Naive B cell (primary cell): Measurements from ENCODE around the gene APCDD1L. TPM values are rescaled to one million over a fixed set of nuclear protein-coding genes. Genes with fewer than 3 reads are reported as not detected.

Source experiments
- polyA plus RNA-seq, 6 donors: library from polyadenylated mRNA; unstranded; fragments of 300-500 nt; fragmentation: Illumina TruSeq; gene quantifications; one replicate each; pipeline ENCODE4 v1.2.3, GENCODE V29; 2021; ENCODE audit warnings: low read depth in 6 of 6

Gene APCDD1L
- polyA plus RNA-seq, 6 donors from 2014 or later = 0.08 to 0.33 (median 0.11) TPM; not detected in 2

Other genes with a start within 250 kb of the APCDD1L start
- 10 to 100 TPM; 11.6 to 15.8 (median 13.0) TPM for gene RAB22A, start 205.7 kb downstream of the APCDD1L start, polyA plus RNA-seq
- gene VAPB, start 126.2 kb downstream of the APCDD1L start, polyA plus RNA-seq = 10 to 100 TPM; 18.1 to 30.7 (median 21.3) TPM
- 10 to 100 TPM; 15.7 to 35.7 (median 20.8) TPM for gene STX16, start 135.9 kb upstream of the APCDD1L start, polyA plus RNA-seq
- 1 to 10 TPM; 4.2 to 8.4 (median 6.0) TPM for gene NPEPL1, start 177.4 kb upstream of the APCDD1L start, polyA plus RNA-seq